ENCODE measurements around the gene MDN1. TPM values are rescaled to one million over a fixed set of nuclear protein-coding genes. Genes with fewer than 3 reads are reported as not detected.
"Not testable (repeated sequence)": the region's sequence is repeated elsewhere in the genome, so short reads cannot be mapped to it uniquely, and the experiment has no call there.

Gene MDN1
- total RNA-seq, 1 donor from 2014 or later = 29.6 TPM

DNA sequence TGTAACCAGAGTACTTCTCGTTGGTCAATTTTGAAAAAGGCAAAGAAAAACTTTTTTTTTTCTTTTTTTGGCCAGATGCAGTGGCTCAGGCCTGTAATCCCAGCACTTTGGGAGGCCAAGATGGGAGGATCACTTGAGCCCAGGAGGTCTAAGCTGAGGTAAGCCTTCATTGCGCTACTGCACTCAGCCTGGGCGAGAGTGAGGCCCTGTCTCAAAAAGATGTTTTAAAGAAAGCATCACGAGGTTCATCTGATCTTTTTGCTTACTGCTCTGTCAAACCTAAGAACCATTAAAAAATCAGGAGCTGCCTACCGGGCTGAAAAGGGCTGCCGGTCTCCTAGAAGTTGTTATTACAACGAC, 181.7 kb downstream of the MDN1 start:
- H3K27ac ChIP-seq = peak overlapping the region; percentile 84
- DNase-seq (no peak), ATAC-seq (peak; percentile 6 to 25)
- TF ChIP-seq, protein P1, sequence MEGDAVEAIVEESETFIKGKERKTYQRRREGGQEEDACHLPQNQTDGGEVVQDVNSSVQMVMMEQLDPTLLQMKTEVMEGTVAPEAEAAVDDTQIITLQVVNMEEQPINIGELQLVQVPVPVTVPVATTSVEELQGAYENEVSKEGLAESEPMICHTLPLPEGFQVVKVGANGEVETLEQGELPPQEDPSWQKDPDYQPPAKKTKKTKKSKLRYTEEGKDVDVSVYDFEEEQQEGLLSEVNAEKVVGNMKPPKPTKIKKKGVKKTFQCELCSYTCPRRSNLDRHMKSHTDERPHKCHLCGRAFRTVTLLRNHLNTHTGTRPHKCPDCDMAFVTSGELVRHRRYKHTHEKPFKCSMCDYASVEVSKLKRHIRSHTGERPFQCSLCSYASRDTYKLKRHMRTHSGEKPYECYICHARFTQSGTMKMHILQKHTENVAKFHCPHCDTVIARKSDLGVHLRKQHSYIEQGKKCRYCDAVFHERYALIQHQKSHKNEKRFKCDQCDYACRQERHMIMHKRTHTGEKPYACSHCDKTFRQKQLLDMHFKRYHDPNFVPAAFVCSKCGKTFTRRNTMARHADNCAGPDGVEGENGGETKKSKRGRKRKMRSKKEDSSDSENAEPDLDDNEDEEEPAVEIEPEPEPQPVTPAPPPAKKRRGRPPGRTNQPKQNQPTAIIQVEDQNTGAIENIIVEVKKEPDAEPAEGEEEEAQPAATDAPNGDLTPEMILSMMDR (IDR thresholded peaks at IDR 0.05) = no peak
- peaks cover 16% of the 10 kb centered on the region for H3K4me1 ChIP-seq
- no peaks in the 10 kb centered on the region for H3K9me3 ChIP-seq
- H3K4me3 ChIP-seq = peak overlapping the region; percentile 60
- peaks cover 29% of the 10 kb centered on the region for H3K36me3 ChIP-seq
- H3K27me3 ChIP-seq (ENCODE audit: low read depth) = no peaks in the 10 kb centered on the region
- intact Hi-C loops (cut with DNase I) = no loop called here

DNA sequence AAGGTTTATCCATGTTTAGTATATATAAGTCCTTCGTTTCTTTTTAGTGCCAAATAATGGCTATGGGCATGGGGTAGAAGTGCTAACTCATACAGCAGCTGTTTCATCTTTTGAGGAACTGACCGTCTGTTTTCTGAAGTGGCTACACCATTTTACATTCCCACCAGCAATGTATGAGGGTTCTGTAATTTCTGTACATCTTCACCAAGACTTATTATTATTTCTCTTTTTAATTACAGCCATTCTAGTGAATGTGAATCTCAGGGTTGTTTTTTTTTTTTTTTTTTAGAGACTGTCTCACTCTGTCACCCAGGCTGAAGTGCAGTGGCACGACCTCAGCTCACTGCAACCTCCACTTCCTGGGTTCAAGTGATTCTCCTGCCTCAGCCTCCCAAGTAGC, 183.2 kb downstream of the MDN1 start:
- H3K27ac ChIP-seq; H3K27me3 ChIP-seq (ENCODE audit: low read depth); H3K9me3 ChIP-seq; DNase-seq; ATAC-seq; H3K4me3 ChIP-seq; intact Hi-C loops (cut with DNase I): not testable (repeated sequence)
- H3K36me3 ChIP-seq = peaks cover 23% of the 10 kb centered on the region
- peaks cover 16% of the 10 kb centered on the region for H3K4me1 ChIP-seq

DNA sequence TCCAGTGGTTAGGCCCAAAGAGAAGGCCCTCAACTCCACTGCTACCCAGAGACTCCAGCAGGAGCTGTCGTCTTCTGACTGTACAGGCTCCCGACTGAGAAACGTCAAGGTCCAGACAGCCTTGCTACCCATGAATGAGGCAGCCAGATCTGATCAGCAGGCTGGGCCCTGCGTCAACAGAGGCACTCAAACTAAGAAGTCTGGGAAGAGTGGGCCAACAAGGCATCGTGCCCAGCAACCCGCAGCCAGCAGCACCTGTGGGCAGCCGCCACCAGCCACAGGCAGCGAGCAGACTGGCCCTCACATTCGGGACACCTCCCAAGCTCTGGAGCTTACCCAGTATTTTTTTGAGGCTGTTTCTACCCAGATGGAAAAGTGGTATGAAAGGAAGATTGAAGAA, 189.1 kb downstream of the MDN1 start:
- Histone ChIP-seq H3K27ac (no peak overlapping the region), H3K4me3 (no peak overlapping the region), H3K4me1 (no peaks in the 10 kb centered on the region), H3K27me3 (ENCODE audit: low read depth) (no peaks in the 10 kb centered on the region), H3K9me3 (no peaks in the 10 kb centered on the region), H3K36me3 (peaks cover 53% of the 10 kb centered on the region)
- TF ChIP-seq, protein P1 (IDR thresholded peaks at IDR 0.05) = no peak
- ATAC-seq = no peak
- no peak for DNase-seq
- intact Hi-C loops (cut with DNase I) = no loop called here

DNA sequence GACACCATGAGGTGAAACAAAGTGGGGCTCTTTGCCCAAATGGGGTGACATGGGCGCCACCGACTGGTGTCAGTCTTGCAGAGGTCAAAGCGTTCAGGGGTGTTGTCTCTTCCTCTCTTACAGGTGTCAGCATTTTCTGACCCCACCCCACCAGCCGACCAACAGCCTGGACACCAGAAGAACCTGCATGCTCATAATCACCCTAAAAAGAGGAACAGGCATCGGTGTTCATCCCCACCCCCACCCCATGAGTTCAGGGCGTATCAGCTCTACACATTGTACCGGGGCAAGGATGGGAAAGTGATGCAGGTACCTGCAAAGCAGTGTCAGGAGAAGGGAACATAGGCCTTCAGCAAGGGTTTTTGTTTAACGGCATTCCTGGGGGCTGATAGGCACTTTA, 195.8 kb downstream of the MDN1 start:
- TF ChIP-seq, protein P1 (IDR thresholded peaks at IDR 0.05) = no peak
- Histone ChIP-seq H3K36me3 (peaks cover 40% of the 10 kb centered on the region), H3K27ac (no peak overlapping the region), H3K4me1 (no peaks in the 10 kb centered on the region), H3K9me3 (no peaks in the 10 kb centered on the region), H3K27me3 (ENCODE audit: low read depth) (no peaks in the 10 kb centered on the region), H3K4me3 (no peak overlapping the region)
- ATAC-seq = no peak
- intact Hi-C loops (cut with DNase I) = no loop called here
- no peak for DNase-seq

DNA sequence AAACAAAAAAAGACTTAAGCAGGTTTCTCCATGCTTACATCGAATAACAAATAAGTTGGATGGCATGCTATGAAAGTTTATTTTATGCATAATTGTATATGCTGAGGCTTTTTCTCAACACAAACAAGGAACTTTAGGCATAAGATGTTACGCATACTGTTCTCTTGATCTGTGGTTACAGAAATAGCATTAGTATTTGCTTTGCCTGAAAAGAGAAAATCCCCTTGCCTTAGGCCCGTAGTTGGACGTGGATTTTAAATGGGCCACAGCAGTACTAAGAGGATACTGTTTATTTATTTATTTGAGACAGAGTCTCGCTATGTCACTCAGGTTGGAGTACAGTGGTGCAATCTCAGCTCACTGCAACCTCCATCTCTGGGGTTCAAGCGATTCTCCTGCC, 200.0 kb downstream of the MDN1 start:
- ATAC-seq = no peak
- Histone ChIP-seq H3K36me3 (peaks cover 16% of the 10 kb centered on the region), H3K27me3 (ENCODE audit: low read depth) (no peaks in the 10 kb centered on the region), H3K9me3 (no peaks in the 10 kb centered on the region), H3K4me1 (no peaks in the 10 kb centered on the region), H3K27ac (no peak overlapping the region), H3K4me3 (no peak overlapping the region)
- TF ChIP-seq, protein P1 (IDR thresholded peaks at IDR 0.05) = no peak
- intact Hi-C loops (cut with DNase I) = no loop called here
- DNase-seq = no peak

DNA sequence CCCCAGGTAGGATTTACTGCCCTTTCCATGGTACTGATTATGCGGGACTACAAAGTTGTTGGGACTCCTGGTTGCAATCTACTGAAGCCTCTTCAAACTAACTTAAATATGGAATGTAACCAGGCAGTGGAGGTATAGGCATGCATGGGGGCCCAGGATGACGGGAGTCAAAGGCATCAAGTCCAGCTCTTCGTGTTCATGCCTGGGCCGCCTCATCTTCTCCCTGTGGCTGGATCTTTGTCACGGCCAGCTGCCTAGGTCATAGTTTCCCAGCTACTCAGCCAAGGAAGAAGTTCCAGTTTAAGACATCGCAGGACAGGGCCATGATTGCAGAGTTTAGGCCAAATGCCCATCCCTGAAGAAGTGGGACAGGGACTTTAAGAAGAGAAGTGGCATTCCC, 201.6 kb downstream of the MDN1 start:
- no peak overlapping the region for H3K27ac ChIP-seq
- H3K4me3 ChIP-seq = no peak overlapping the region
- H3K27me3 ChIP-seq (ENCODE audit: low read depth) = no peaks in the 10 kb centered on the region
- no peaks in the 10 kb centered on the region for H3K9me3 ChIP-seq
- no peaks in the 10 kb centered on the region for H3K4me1 ChIP-seq
- DNase-seq = no peak
- intact Hi-C loops (cut with DNase I) = no loop called here
- ATAC-seq = no peak
- TF ChIP-seq, protein P1 (IDR thresholded peaks at IDR 0.05) = no peak
- peaks cover 9% of the 10 kb centered on the region for H3K36me3 ChIP-seq

Data from lower lobe of right lung (tissue), 2 donors.